Nephron progenitor cell (in vitro differentiated cells): ENCODE measurements around the gene MVD.

Experiments
- DNase-seq: peaks from one replicate; pipeline ENCODE4 v3.0.0; 2021
- H3K27ac Mint-ChIP-seq: 2 replicates; pipeline ENCODE4 v1.8.0; 2021; ENCODE audit warnings: mild to moderate bottlenecking, moderate library complexity, mixed read lengths
- H3K27me3 Mint-ChIP-seq: 2 replicates; pipeline ENCODE4 v1.8.0; 2021; ENCODE audit warnings: mild to moderate bottlenecking, low read depth, mixed read lengths; ENCODE audit not compliant: poor library complexity
- H3K36me3 Mint-ChIP-seq: 2 replicates; pipeline ENCODE4 v1.8.0; 2021; ENCODE audit warnings: low read depth, mixed read lengths
- H3K4me1 Mint-ChIP-seq: 2 replicates; pipeline ENCODE4 v1.8.0; 2021; ENCODE audit warnings: mixed read lengths
- H3K4me3 Mint-ChIP-seq: 2 replicates; pipeline ENCODE4 v1.8.0; 2021; ENCODE audit warnings: mild to moderate bottlenecking, moderate library complexity, mixed read lengths
- H3K9me3 Mint-ChIP-seq: 2 replicates; pipeline ENCODE4 v1.8.0; 2021; ENCODE audit warnings: mild to moderate bottlenecking, moderate library complexity, mixed read lengths
- CTCF ChIP-seq: fragments of 200-600 bp; sonication (generic); IDR thresholded peaks from 2 replicates; pipeline ENCODE4 v1.5.0; 2021; ENCODE audit warnings: antibody characterized with exemption

MVD gene

GRCh38 chr16:88656291-88656980 is 6.5 kb downstream of the MVD start:
- TF ChIP-seq CTCF, result no peak
- Mint-ChIP-seq H3K4me3 (no peak overlapping the region), H3K9me3 (no peaks in the 10 kb centered on the region), H3K27ac (no peak overlapping the region), H3K4me1 (peaks cover 8% of the 10 kb centered on the region), H3K27me3 (peaks cover 2% of the 10 kb centered on the region), H3K36me3 (no peaks in the 10 kb centered on the region)
- no peak for DNase-seq

GRCh38 chr16:88655733-88656281 is 7.1 kb downstream of the MVD start:
- Mint-ChIP-seq H3K27ac (no peak overlapping the region), H3K4me1 (peaks cover 6% of the 10 kb centered on the region), H3K9me3 (no peaks in the 10 kb centered on the region), H3K36me3 (no peaks in the 10 kb centered on the region), H3K4me3 (no peak overlapping the region), H3K27me3 (peaks cover 2% of the 10 kb centered on the region)
- TF ChIP-seq CTCF, result no peak
- no peak for DNase-seq

DNA sequence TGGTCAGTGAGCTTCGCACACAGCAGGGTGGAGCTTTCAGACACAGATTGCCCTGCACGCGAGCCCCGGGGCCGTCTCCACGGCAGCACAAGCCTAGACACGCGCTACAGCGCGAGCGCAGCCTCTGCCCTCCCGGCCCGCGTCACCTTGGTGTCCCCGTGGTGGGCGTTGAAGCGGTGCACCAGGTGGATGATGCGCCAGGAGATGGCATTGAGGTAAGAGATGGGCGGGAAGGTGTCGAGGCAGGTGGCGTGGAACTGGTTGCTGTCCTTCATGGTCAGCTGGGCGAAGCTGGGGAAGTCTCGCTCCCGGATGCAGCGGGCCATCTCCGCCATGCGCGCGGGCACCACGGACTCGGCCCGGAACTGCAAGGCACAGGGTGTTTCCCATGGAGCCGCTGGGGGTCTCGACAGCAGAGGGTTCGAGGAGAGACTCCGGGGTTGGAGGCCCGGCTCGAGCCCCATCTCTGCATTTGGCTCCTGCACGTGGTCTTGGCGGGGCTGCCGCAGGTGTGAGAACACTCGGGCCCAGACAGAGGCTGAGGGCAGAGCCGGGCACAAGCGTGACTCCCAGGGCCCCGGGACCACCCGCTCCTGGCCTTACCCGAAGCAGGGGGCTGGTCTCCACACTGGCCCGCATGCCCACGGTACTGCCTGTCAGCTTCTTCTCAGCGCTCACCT is 7.7 kb downstream of the MVD start:
- no peak for TF ChIP-seq CTCF
- Mint-ChIP-seq H3K4me1 (peaks cover 6% of the 10 kb centered on the region), H3K36me3 (no peaks in the 10 kb centered on the region), H3K27ac (no peak overlapping the region), H3K4me3 (no peak overlapping the region), H3K9me3 (no peaks in the 10 kb centered on the region), H3K27me3 (peaks cover 2% of the 10 kb centered on the region)
- DNase-seq, result no peak

GRCh38 chr16:88654363-88655052 is 8.4 kb downstream of the MVD start:
- no peaks in the 10 kb centered on the region for H3K9me3 Mint-ChIP-seq
- no peak for TF ChIP-seq CTCF
- H3K4me1 Mint-ChIP-seq, result peaks cover 7% of the 10 kb centered on the region
- no peak for DNase-seq
- no peak overlapping the region for H3K27ac Mint-ChIP-seq
- peaks cover 2% of the 10 kb centered on the region for H3K27me3 Mint-ChIP-seq
- H3K4me3 Mint-ChIP-seq, result no peak overlapping the region
- H3K36me3 Mint-ChIP-seq, result no peaks in the 10 kb centered on the region

DNA sequence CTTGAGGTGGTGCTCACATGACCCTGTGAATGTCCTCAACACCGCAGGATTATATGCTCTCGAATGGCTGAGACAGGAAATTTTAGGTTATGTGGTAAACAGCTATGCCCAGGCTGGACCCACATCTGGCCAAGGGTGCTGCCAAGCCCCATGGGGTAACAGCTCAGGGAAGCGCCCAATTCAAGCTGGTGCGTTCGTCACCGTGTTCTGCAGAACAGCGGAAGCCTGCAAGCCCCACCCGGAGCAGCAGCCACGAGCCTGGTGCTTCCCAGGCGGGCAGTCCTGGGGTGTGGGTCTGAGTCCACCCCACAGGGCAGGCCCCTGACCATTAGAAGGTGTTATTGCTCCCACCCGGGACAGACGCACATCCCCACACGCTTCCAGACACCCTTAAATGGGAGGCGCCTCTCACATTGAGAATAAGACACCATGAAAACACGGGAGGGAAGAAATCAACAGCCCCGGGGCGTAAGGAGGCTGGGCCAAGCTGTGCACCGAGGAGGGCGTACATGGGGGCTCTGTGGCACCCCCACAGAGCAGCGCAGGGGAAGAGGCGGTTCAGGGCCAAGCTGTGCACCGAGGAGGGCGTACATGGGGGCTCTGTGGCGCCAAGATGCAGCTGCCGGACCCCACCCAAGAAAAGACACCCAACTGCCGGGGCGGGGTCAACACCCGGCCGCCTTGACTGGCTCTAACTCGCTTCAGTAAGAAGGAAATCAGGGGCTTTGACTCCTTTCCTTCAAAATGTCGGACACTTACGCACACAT is 9.1 kb downstream of the MVD start:
- DNase-seq, result no peak
- no peak overlapping the region for H3K4me3 Mint-ChIP-seq
- peaks cover 13% of the 10 kb centered on the region for H3K4me1 Mint-ChIP-seq
- peaks cover 5% of the 10 kb centered on the region for H3K27me3 Mint-ChIP-seq
- no peak overlapping the region for H3K27ac Mint-ChIP-seq
- no peaks in the 10 kb centered on the region for H3K9me3 Mint-ChIP-seq
- peaks cover 3% of the 10 kb centered on the region for H3K36me3 Mint-ChIP-seq
- no peak for TF ChIP-seq CTCF
